HUES6 (cell line): ENCODE data around the gene CACNA2D3.

Source experiments
- H3K27ac ChIP-seq: 2 replicates; pipeline ENCODE4 v1.7.0; 2013; ENCODE audit warnings: low read depth, mild to moderate bottlenecking, low read length, inconsistent platforms
- H3K27me3 ChIP-seq: 2 replicates; pipeline ENCODE4 v1.6.1; 2013; ENCODE audit warnings: low read length; ENCODE audit not compliant: control insufficient read depth, insufficient read depth
- H3K36me3 ChIP-seq: 2 replicates; pipeline ENCODE4 v1.6.1; 2013; ENCODE audit warnings: low read length; ENCODE audit not compliant: control insufficient read depth, insufficient read depth
- H3K4me1 ChIP-seq: 2 replicates; pipeline ENCODE4 v1.6.1; 2013; ENCODE audit warnings: low read length; ENCODE audit not compliant: control insufficient read depth, insufficient read depth
- H3K4me3 ChIP-seq: 2 replicates; pipeline ENCODE4 v1.5.1; 2013; ENCODE audit warnings: low read depth, low read length
- H3K9ac ChIP-seq: one replicate; pipeline ENCODE4 v1.6.1; 2013; ENCODE audit warnings: mild to moderate bottlenecking, low read length
- H3K9me3 ChIP-seq: 2 replicates; pipeline ENCODE4 v1.6.1; 2013; ENCODE audit warnings: low read depth, low read length; ENCODE audit not compliant: control insufficient read depth, insufficient read depth

Gene CACNA2D3

GRCh38 chr3:54600441-54601204, 478.3 kb downstream of the CACNA2D3 start:
- 0 out of 2 replicates have a peak, but pooled peaks cover 5% of the 10 kb centered on the region for H3K27me3 ChIP-seq
- H3K4me1 ChIP-seq: peaks cover 17% of the 10 kb centered on the region

GRCh38 chr3:54604495-54604894, 482.1 kb downstream of the CACNA2D3 start:
- H3K27me3 ChIP-seq: 0 out of 2 replicates have a peak, but pooled peaks cover 5% of the 10 kb centered on the region
- no peak overlapping the region for H3K4me3 ChIP-seq
- no peak overlapping the region for H3K27ac ChIP-seq
- H3K36me3 ChIP-seq: no peaks in the 10 kb centered on the region
- H3K9me3 ChIP-seq: no peaks in the 10 kb centered on the region
- H3K4me1 ChIP-seq: peaks cover 11% of the 10 kb centered on the region
- H3K9ac ChIP-seq: no peak overlapping the region

More at GRCh38 chr3:54600441-54601204, 478.3 kb downstream of the CACNA2D3 start:
- no peak overlapping the region for H3K4me3 ChIP-seq
- no peaks in the 10 kb centered on the region for H3K36me3 ChIP-seq
- H3K9ac ChIP-seq: no peak overlapping the region
- H3K9me3 ChIP-seq: no peaks in the 10 kb centered on the region
- no peak overlapping the region for H3K27ac ChIP-seq

- Histone ChIP-seq H3K27me3 (no peaks in the 10 kb centered on the region), H3K9ac (no peak overlapping the region), H3K4me3 (no peak overlapping the region), H3K27ac (no peak overlapping the region), H3K36me3 (no peaks in the 10 kb centered on the region), H3K9me3 (no peaks in the 10 kb centered on the region), H3K4me1 (no peaks in the 10 kb centered on the region)
Observed at GRCh38 chr3:54608041-54608440, 485.7 kb downstream of the CACNA2D3 start.

GRCh38 chr3:54619053-54619452, 496.7 kb downstream of the CACNA2D3 start:
- Histone ChIP-seq H3K9me3 (no peaks in the 10 kb centered on the region), H3K27me3 (no peaks in the 10 kb centered on the region), H3K9ac (no peak overlapping the region), H3K4me3 (no peak overlapping the region), H3K27ac (no peak overlapping the region), H3K36me3 (no peaks in the 10 kb centered on the region), H3K4me1 (no peaks in the 10 kb centered on the region)

- H3K9ac ChIP-seq: no peak overlapping the region
- no peaks in the 10 kb centered on the region for H3K36me3 ChIP-seq
- H3K9me3 ChIP-seq: no peaks in the 10 kb centered on the region
- no peaks in the 10 kb centered on the region for H3K4me1 ChIP-seq
- H3K4me3 ChIP-seq: no peak overlapping the region
- no peaks in the 10 kb centered on the region for H3K27me3 ChIP-seq
- no peak overlapping the region for H3K27ac ChIP-seq
Observed at GRCh38 chr3:54619531-54619930, 497.2 kb downstream of the CACNA2D3 start.

GRCh38 chr3:54621184-54621583, 498.8 kb downstream of the CACNA2D3 start:
- Histone ChIP-seq H3K27me3 (no peaks in the 10 kb centered on the region), H3K4me3 (no peak overlapping the region), H3K36me3 (no peaks in the 10 kb centered on the region), H3K9me3 (no peaks in the 10 kb centered on the region), H3K27ac (no peak overlapping the region), H3K9ac (no peak overlapping the region), H3K4me1 (no peaks in the 10 kb centered on the region)

GRCh38 chr3:54622678-54623077, 500.3 kb downstream of the CACNA2D3 start:
- no peaks in the 10 kb centered on the region for H3K4me1 ChIP-seq
- no peaks in the 10 kb centered on the region for H3K27me3 ChIP-seq
- no peak overlapping the region for H3K27ac ChIP-seq
- no peak overlapping the region for H3K4me3 ChIP-seq
- no peaks in the 10 kb centered on the region for H3K9me3 ChIP-seq
- H3K36me3 ChIP-seq: no peaks in the 10 kb centered on the region
- no peak overlapping the region for H3K9ac ChIP-seq

GRCh38 chr3:54625805-54626787, 503.7 kb downstream of the CACNA2D3 start:
- Histone ChIP-seq H3K36me3 (no peaks in the 10 kb centered on the region; the same call in 1 of the 2 replicates), H3K4me3 (no peak overlapping the region), H3K4me1 (0 out of 2 replicates have a peak, but pooled peaks cover 5% of the 10 kb centered on the region), H3K27ac (no peak overlapping the region), H3K27me3 (no peaks in the 10 kb centered on the region), H3K9me3 (no peaks in the 10 kb centered on the region), H3K9ac (no peak overlapping the region)

GRCh38 chr3:54628888-54629441, 506.6 kb downstream of the CACNA2D3 start:
- H3K27me3 ChIP-seq: no peaks in the 10 kb centered on the region
- peaks cover 16% of the 10 kb centered on the region for H3K4me1 ChIP-seq
- no peak overlapping the region for H3K9ac ChIP-seq
- H3K4me3 ChIP-seq: no peak overlapping the region
- no peaks in the 10 kb centered on the region for H3K9me3 ChIP-seq
- H3K27ac ChIP-seq: no peak overlapping the region
- peaks cover 28% of the 10 kb centered on the region for H3K36me3 ChIP-seq

- Histone ChIP-seq H3K4me1 (peaks cover 19% of the 10 kb centered on the region), H3K4me3 (no peak overlapping the region), H3K36me3 (peaks cover 32% of the 10 kb centered on the region), H3K9ac (no peak overlapping the region), H3K27me3 (no peaks in the 10 kb centered on the region), H3K9me3 (no peaks in the 10 kb centered on the region), H3K27ac (no peak overlapping the region)
Observed at GRCh38 chr3:54630101-54630623, 507.8 kb downstream of the CACNA2D3 start.
